Limb (tissue), 2 donors: ENCODE measurements around the gene SNAPC2.
A peak's percentile ranks its signal among the peaks of the same experiment; 100 is the strongest.

Experiments
- DNase-seq, 2 donors: peaks; one replicate each; pipeline ENCODE4 v3.0.0-alpha.2; 2016; ENCODE audit errors: extremely low spot score in 2 of 2

Gene SNAPC2

GRCh38 chr19:7919610-7920518 is at the start of gene SNAPC2:
Gene SNAPC2 (plus strand): TSS chr19:7920338. CDS start chr19:7920367, 29 bp downstream.
- DNase-seq, result peak; percentile 92 to 99

- DNase-seq, result peak in 1 of 2 donors; percentile 75
Observed at GRCh38 chr19:7870571-7871436, 49.3 kb upstream of the SNAPC2 start.

- peak; percentile 71 to 87 for DNase-seq
Observed at GRCh38 chr19:7871437-7872305, 48.5 kb upstream of the SNAPC2 start.

- no peak for DNase-seq
Observed at GRCh38 chr19:7872306-7873204, 47.6 kb upstream of the SNAPC2 start.

- peak in 1 of 2 donors; percentile 43 for DNase-seq
Observed at GRCh38 chr19:7873304-7874075, 46.6 kb upstream of the SNAPC2 start.

GRCh38 chr19:7874076-7874896 is 45.9 kb upstream of the SNAPC2 start, which contains the start of gene PRR36:
Gene PRR36 (minus strand): TSS chr19:7874390. CDS start chr19:7873689, 701 bp downstream.
- peak in 1 of 2 donors; percentile 85 for DNase-seq

GRCh38 chr19:7874897-7875273 is 45.3 kb upstream of the SNAPC2 start:
- DNase-seq, result no peak

- DNase-seq, result no peak
Observed at GRCh38 chr19:7877249-7877836, 42.8 kb upstream of the SNAPC2 start.

GRCh38 chr19:7879111-7879807 is 40.9 kb upstream of the SNAPC2 start:
- DNase-seq, result peak in 1 of 2 donors; percentile 43

GRCh38 chr19:7879836-7880235 is 40.3 kb upstream of the SNAPC2 start:
- DNase-seq, result peak in 1 of 2 donors; percentile 38

GRCh38 chr19:7881910-7882309 is 38.2 kb upstream of the SNAPC2 start:
- DNase-seq, result no peak

GRCh38 chr19:7883105-7883504 is 37.0 kb upstream of the SNAPC2 start:
- DNase-seq, result no peak

GRCh38 chr19:7883796-7884570 is 36.2 kb upstream of the SNAPC2 start:
- no peak for DNase-seq

- DNase-seq, result no peak
Observed at GRCh38 chr19:7885818-7886217, 34.3 kb upstream of the SNAPC2 start.

GRCh38 chr19:7887408-7888144 is 32.6 kb upstream of the SNAPC2 start:
- no peak for DNase-seq
